GM12801 (cell line): ENCODE data around the gene SREBF2.

Experiments
- TF ChIP-seq, protein P1 (sequence below): IDR thresholded peaks from one replicate; pipeline ENCODE4 v1.5.1; 2011; ENCODE audit warnings: control low read depth; ENCODE audit not compliant: insufficient read length; ENCODE audit errors: extremely low read depth

The SREBF2 gene

DNA sequence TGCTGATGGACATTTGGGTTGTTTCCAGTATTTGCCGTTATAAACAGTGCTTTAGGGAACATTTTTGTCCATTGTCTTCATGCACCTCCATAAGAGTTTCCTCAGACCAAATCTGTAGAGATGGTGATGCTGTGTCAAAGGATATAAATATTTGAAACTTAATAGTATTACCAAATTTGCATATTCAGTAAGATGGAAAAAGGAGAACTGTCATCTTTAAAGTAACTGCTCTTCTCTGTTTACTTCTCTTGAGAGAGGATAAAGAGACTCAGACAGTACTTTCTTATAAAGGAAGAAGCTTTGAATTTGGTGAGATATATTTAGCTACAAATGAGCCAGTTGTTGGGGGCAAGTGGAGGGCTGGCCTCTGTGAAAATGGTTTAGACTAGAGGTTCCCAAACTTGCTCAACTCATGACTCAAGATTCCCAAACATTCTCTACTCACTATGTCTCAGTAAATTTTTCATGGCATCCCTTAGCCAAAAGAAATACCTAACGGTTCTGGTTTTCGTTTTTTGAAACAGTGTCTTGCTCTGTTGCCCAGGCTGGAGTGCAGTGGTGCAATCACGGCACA, 55.8 kb downstream of the SREBF2 start:
- TF ChIP-seq, protein P1, sequence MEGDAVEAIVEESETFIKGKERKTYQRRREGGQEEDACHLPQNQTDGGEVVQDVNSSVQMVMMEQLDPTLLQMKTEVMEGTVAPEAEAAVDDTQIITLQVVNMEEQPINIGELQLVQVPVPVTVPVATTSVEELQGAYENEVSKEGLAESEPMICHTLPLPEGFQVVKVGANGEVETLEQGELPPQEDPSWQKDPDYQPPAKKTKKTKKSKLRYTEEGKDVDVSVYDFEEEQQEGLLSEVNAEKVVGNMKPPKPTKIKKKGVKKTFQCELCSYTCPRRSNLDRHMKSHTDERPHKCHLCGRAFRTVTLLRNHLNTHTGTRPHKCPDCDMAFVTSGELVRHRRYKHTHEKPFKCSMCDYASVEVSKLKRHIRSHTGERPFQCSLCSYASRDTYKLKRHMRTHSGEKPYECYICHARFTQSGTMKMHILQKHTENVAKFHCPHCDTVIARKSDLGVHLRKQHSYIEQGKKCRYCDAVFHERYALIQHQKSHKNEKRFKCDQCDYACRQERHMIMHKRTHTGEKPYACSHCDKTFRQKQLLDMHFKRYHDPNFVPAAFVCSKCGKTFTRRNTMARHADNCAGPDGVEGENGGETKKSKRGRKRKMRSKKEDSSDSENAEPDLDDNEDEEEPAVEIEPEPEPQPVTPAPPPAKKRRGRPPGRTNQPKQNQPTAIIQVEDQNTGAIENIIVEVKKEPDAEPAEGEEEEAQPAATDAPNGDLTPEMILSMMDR, result no peak

DNA sequence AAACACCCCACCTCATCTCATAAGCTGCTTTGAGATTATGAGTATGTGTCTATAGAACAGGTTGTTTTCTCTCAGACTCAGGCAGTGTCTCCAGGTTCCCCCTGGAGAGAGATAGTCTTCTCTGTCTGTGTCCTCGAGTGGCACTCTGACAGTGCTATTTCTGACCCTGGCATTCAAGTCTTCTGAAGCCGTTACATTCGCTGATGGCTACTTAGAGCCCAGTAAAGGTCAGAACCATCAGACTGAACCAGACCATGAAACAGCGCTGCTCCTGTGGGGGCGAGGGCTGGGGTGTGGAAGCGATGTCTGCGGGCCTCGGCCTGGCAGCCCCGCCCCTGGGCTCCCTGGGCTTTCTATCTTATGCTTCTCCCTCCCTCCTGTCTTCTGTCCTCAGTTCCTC, 58.5 kb downstream of the SREBF2 start:
- TF ChIP-seq, protein P1, result no peak

DNA sequence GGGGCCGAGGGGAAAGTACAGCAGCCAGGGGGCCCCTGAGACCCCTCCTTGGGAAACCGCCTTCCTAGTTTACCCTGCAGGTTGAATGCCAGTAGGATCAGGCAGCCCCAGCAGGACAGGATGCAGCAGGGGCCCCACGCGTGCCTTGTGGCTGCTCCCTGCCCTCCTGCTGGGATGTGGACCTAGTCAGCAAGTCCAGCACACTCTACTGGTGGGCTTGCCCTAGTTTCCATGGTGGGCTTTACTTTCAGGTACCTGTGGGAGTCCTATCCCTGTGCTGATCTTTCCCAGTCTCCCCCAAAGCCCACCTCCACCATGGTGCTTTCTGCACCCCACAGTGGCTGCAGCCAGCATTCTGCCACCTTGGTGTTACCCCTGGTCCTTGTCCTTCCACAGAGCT, 59.8 kb downstream of the SREBF2 start:
- TF ChIP-seq, protein P1, result no peak

DNA sequence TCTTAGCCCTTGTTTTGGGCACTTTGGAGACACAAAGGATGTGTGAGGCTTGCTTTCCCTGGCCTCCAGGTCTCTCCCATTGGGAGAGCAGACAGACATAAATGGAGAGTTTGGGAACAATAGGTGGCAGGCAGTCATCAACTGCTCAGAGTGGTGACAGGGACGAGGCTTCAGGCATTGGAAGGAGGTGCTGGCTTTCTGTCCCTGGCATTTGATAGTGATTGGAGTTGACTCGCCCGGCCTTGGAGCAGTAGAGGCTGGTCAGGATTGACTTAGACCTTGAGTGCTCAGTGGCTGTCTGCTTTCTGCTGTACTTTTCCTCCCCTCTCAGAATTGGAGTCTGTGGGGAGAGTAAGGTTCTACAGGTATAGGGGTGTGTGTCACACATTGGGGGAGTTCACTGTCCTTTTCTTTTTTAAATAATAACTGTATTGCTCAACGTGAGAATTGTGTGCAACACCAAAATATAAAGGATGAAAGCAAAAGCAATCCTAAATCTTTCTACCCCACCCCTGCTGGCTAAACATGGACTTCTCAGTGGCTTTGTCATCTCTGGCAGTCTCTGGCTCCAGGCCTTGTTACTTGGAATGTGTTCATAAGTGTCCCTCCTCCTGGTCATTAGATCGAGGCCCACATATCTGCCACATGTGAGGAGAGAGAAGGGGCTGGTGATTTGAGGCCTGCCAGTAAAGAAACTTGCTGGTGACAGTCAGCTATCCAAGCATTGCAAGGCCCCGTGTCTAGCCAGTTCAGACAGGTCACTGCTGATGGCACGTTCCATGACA, 60.9 kb downstream of the SREBF2 start:
- TF ChIP-seq, protein P1, result no peak

DNA sequence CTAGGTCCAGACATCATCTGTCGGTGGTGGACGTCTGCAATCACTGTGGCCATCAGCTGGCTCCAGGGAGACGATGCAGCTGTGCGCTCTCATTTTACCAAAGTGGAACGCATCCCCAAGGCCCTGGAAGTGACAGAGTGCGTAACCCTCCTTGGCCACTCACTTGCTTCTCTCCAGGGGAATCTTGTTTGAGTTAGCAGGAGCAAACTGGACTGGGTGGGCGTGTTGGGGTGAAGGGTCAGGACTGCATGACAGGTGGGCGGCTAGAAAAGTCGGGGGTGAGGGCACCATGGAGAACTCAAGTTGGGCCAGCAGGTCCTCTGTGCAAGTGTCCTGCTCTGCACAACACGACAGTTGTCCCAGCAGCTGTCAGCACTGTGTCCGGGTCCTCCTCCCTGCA, 65.7 kb downstream of the SREBF2 start:
- TF ChIP-seq, protein P1, result no peak

DNA sequence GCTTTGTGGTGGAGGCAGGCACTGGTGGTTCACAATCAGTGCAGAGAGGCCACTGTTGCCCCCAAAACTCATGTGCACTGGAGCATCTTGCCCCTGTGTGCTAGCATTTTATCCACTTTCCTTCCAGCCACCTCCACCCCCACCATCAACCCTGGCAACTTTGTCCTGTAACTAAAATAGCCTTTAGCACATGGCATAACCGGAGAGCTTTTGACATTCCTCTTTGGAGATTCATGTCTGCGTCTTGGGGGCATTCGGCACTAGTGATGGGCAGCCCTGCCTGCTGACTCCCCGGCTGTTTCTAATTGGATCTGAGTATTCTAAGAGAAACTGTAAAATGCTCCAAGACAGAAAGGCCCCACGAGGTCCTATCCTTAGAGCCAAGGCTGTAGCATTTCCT, 66.2 kb downstream of the SREBF2 start:
- TF ChIP-seq, protein P1, result no peak

DNA sequence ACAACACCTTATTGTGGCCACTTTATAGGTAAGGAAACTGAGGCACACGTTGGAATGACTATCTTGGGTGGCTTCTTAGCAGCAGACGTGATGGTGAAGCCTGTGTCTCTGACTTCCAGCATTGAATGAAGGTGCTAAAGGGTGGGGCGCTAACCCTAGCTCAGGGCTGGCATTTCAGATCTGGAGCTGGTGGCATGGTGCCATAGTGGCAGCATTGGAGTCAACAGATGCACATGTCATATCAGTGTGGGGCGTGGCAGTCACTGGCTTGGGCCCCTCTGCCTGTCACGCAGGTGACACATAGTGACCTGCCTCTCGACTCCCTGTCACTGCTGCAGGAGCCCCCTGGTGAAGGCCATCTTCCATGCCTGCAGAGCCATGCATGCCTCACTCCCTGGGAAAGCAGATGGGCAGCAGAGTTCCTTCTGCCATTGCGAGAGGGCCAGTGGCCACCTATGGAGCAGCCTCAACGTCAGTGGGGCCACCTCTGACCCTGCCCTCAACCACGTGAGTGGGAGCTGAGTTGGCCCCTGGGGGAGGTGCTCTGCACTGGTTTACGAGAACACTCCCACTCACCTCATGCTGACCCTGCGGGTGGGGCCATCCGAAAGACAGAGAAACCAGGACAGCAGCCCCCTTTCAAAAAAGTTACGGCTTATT, 67.2 kb downstream of the SREBF2 start:
- TF ChIP-seq, protein P1, result no peak
